Skin epidermis (tissue), 12 donors: ENCODE measurements around the gene KDM4E.
"Not testable (repeated sequence)": the region's sequence is repeated elsewhere in the genome, so short reads cannot be mapped to it uniquely, and the experiment has no call there.

Experiments used
- H3K27ac ChIP-seq, 21 experiments: fragments of 200-600 bp; sonication (generic) in 11 of 21; one replicate each; pipeline ENCODE4 v1.5.0; 2020; ENCODE audit warnings: mild to moderate bottlenecking in 3 of 21, inconsistent platforms in 2 of 21, moderate library complexity in 2 of 21
- H3K4me3 ChIP-seq, 7 experiments: fragments of 200-600 bp; sonication (generic) in 2 of 7; one replicate each; pipeline ENCODE4 v1.5.0; 2020; ENCODE audit warnings: inconsistent platforms in 2 of 7, mild to moderate bottlenecking in 2 of 7, moderate library complexity in 1 of 7

Gene KDM4E

DNA sequence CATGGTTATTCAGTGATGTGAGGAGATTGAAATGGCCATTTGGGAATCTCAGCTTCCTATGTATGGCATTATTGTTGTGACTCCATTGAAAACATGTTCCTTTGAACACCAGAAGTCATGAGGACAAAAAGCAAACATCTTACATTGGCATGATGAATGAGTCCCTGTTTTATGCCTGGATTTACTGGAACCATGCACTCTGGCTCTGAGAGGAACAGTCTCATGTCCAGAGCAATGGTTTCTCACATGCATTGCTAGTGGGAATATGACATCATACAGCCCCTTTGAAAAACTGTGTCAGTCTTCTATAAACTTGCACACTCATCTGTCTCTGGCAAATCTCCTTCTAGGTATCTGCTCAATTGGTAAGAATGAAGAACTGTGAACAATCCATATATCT lies 20.8 kb downstream of the KDM4E start:
- H3K27ac ChIP-seq: no peak overlapping the region
- H3K4me3 ChIP-seq: no peak overlapping the region

DNA sequence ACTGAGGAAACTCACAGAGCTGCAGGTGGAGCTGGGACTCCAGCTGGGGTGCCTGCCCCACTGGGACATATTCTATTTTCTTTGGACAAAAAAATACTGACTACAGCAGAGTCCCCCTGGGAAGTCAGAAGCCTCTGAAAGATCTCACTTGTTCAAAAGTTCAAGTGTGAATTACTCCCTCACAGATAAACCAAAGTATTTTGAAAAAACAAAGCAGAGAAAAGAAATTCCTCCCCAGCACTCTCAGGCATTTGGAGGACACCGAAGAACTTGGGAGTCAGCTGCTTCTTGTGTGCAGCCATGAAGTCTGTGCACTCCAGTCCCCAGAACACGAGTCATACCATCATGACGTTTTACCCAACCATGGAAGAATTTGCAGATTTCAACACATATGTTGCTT lies 24.1 kb downstream of the KDM4E start, which contains the start of gene KDM4F:
TSS of gene KDM4F (plus strand) at position 301 of the 400 bp plus-strand sequence.
- H3K4me3 ChIP-seq, H3K27ac ChIP-seq: not testable (repeated sequence)

DNA sequence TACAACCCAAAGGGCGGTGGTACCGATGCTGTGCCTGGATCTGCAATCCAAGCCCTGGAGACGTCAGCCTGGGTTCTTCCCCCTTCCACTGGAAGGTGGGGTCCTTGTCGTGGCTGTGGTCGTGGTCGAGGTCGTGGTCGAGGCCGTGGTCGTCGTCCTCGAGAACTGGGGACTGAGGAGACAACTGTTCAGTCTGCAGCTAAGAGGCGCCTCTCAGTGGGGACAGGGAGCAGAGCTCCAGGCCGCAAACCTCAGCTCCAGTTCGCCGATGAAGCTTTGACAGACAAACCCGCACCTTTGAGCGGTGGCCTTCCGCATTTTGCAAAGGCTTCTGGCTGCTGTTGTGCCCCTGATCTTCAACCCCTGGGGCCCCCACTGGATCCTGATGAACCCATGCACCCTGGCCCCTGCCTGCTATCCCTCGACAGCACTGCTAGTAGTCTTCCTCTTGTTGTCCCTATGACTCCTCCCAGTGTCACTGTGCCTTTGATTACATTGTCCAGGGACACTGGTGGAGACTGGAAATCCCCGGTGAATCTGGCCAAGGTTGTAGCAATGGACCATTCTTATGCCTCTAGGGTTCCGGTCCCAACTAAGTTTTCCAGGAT lies 25.6 kb downstream of the KDM4E start:
- Histone ChIP-seq H3K4me3 (no peak overlapping the region), H3K27ac (no peak overlapping the region)

DNA sequence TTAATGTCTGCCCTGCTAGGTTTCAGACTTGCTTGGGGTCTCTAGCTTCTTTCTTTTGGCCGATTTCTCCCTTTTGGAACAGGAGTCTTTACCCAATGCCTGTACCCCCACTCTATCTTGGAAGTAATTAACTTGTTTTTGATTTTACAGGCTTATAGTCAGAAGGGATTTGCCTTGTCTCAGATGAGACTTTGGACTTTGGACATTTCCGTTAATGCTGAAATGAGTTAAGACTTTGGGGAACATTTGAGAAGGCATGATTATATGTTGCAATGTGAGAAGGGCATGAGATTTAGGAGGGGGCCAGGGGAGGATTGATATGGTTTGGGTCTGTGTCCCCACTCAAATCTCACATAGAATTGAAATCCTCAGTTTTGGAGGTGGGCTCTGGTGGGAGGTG lies 29.3 kb downstream of the KDM4E start:
- no peak overlapping the region for H3K27ac ChIP-seq

DNA sequence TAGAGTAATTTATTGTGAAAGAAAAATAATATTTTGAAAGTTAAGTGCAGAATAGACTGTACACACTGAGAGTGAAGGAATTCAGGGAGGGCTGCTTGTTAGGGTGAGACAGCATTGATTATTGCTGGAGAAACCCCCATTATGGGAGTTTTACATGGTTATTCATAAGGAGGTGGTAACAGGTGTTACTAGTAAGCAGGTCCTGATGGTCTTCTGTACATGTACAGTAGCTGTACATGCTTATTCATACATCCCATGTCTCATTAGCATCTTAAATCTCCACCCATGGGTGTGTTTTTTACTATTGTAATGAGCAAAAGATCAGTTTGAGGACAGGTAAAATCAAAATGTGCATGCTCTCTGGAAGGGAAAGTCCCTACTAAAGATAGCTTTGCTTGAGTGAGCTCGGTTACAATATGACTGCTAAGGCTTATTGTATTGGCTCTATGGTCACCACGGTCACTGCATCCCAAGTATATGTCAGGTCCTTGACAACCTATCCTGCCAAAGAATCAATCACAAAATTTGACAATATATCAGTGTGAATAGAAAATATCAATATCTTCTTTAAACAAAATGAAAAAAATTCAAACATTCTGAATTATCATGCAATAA lies 30.3 kb downstream of the KDM4E start:
- Histone ChIP-seq H3K27ac (no peak overlapping the region), H3K4me3 (no peak overlapping the region)

More for the DNA sequence above, 29.3 kb downstream of the KDM4E start:
- H3K4me3 ChIP-seq: no peak overlapping the region

DNA sequence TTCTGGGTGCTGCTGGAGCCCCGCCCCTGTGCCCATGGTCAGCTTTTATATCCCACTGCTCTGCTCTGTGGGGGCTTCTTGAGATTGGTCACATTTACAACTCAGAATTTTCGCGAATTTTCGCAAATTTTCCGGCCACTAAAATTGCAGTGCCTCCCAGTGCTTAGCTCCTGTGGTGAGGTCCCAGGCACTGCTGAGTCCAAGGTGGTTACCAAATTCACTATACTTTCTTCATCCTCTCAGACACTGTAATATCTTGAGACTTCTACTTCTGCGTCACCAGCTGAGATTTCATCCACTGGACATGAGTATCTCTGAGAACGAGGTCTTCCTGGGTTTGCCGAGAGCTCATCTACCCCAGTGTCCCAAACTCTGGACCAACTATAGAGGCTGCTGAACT lies 32.9 kb downstream of the KDM4E start:
- Histone ChIP-seq H3K27ac (no peak overlapping the region), H3K4me3 (no peak overlapping the region)

DNA sequence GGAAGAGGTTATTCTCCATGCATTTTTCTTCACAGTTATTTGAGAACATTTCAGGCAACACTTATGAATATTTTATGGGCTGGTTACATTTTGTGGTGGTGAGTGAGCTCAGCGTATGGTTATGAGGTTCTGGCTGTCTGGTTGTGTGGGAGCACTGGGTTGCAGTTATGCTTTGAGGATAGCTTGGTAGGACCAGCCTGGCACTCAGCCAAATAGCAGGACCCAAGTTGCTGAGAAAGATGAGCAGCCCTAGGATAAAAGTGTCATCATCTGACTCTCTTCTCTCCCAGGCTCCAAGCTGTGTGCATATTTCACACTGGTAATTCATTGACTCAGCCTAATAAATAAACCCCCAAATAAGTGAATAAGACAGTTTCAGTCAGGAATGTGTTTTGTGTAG lies 33.6 kb downstream of the KDM4E start:
- Histone ChIP-seq H3K4me3 (no peak overlapping the region), H3K27ac (no peak overlapping the region)

DNA sequence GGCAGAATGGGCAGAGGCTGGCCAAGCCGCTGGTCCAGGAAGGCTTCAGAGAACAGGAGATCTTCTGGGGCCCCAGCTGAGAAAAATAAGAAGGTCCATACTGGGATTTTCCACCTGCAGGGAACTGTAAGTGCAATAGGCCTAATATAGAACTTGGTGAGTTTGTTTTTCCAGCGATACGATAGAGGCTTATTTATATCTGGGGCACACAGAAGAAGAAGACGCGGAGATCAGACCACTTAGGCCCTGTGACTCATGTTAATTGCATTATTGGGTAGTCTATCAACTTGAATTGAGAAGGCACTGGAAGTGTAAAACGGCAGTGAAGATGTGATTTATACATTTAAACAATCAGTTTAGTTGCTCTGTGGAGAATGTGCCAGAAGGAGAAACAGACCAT lies 34.0 kb downstream of the KDM4E start:
- no peak overlapping the region for H3K4me3 ChIP-seq
- H3K27ac ChIP-seq: no peak overlapping the region

DNA sequence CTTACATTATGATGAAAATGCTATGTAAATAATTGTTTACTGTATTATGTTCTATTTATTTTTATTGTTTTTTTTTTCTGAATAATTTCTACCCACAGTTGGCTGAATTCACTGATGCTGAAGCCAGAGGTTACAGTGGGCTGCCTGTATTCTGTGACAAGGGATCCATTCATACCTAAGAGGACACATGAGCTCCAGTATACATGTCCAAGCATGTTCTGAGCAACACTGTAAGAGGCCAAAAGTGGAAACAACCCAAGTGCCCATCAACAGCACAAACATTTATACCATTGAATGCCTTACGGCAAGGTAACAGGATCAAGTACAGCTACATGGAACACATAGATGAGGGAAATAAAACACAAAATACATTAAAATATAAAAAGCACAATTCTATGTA lies 40.3 kb downstream of the KDM4E start:
- no peak overlapping the region for H3K27ac ChIP-seq
- no peak overlapping the region for H3K4me3 ChIP-seq

DNA sequence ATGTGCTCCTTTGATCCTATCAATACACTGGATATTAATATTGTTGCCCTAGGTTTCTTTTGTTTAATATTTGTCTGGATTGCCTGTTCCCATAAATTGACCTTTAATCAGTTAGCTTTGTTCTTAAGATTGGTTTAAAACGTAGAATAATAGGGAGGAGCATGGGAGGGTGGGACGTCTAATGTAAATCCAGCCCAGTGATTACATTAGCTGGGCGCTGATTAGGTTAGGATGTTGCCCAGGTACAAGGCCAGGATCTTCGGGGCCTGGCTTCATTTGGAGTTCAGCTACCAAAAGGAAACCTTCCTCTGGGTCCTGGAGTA lies 41.6 kb downstream of the KDM4E start, which contains the start of gene SRSF8:
TSS of gene SRSF8 (plus strand) at position 204 of the 323 bp plus-strand sequence. CDS start 308 bp downstream, outside the sequence.
- Histone ChIP-seq H3K4me3 (peak within 1 kb of the TSS; percentile 59 to 95 (median 83)), H3K27ac (peak within 1 kb of the TSS; percentile 89 to 99 (median 97))

DNA sequence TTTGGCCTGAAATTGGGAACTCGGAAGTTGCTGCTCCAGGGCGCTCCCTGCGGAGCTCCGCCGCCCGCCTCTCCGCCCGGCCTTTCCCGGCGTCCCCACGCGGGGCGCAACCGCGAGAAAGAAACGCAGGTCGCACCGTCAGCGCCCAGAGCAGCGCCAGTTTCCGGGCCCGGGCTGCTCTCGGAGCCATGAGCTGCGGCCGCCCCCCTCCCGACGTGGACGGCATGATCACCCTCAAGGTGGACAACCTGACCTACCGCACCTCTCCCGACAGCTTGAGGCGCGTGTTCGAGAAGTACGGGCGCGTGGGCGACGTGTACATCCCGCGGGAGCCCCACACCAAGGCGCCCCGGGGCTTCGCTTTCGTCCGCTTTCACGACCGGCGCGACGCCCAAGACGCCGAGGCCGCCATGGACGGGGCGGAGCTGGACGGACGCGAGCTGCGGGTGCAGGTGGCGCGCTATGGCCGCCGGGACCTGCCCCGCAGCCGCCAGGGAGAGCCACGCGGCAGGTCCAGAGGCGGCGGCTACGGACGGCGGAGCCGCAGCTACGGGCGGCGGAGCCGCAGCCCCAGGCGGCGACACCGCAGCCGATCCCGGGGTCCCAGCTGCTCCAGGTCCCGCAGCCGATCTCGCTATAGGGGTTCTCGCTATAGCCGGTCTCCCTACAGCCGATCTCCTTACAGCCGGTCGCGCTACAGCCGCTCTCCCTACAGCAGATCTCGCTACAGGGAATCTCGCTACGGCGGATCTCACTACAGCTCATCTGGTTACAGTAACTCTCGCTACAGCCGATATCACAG lies 42.2 kb downstream of the KDM4E start:
- peak overlapping the region; percentile 59 to 95 (median 83) for H3K4me3 ChIP-seq
- H3K27ac ChIP-seq: peak overlapping the region; percentile 89 to 99 (median 97)

DNA sequence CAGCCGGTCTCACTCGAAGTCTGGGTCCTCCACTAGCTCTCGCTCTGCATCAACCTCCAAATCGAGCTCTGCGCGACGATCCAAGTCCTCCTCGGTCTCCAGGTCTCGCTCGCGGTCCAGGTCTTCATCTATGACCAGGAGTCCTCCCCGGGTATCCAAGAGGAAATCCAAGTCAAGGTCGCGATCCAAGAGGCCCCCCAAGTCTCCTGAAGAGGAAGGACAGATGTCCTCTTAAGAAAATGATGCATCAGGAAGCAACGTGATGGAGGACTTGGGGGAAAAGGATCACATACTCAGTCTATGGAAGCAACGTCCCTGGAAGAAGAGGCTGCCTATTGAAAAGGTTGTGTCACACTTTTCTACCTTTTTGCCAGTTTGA lies 42.8 kb downstream of the KDM4E start:
- peak overlapping the region; percentile 89 to 99 (median 97) for H3K27ac ChIP-seq
- H3K4me3 ChIP-seq: peak overlapping the region; percentile 59 to 95 (median 83)

DNA sequence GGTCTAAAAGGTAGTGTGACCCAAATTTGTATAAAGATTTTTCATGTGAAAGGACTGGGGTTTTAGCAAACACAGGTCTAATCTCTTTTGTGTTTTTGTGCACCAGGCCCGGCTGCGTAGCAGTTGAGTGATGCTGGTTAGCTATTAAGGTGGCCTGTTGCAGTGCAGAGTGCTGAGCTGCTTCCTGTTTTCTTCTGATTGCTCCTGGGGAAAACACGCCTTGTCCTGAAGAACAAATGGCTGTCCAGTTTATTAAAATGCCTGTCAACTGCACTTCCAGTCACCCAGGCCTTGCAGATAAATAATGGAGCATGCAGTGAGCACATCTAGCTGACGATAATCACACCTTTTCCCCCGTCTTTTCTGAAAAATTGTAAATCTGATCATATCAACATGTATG lies 43.5 kb downstream of the KDM4E start:
- Histone ChIP-seq H3K27ac (peak overlapping the region in 19 of 21 experiments; percentile 89 to 99 (median 97)), H3K4me3 (peak overlapping the region; percentile 59 to 95 (median 83))

DNA sequence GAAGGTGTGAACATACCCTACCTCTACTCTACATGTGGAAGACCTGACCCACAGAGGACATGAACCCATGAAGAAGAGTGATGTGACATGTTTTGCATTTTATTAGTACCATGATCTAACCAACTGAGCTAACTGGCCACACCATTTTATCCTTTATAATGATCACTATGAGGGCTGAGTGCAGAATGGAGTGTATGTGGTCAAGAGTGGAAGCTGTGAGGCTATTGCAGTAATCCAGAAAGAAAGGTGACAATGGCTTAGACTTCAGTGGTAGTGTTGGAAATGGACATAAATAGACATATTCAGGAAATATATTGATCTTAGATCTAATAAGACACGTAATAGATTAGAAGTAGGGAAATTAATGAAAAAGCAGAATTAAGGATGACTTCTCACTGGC lies 45.4 kb downstream of the KDM4E start:
- Histone ChIP-seq H3K4me3 (no peak overlapping the region), H3K27ac (no peak overlapping the region)

DNA sequence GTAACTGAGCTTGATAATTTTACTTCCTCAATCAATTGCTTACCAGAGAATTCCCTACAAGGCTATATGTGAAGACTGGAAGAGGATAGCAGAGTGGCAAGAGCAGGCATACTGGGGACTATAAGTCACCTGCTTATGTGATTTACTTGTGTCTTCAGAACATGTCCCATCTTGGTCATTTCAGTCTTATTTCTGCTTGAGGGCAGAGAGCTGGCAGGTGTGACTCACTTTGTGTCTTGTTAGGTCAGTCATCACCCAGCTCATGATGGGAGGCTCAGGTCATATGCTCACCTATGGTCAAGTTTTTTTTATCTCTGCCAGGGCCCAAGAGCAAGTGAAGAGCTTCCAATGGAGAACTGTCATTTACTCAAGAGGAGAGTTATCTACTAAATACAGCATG lies 47.9 kb downstream of the KDM4E start:
- Histone ChIP-seq H3K4me3 (no peak overlapping the region), H3K27ac (peak overlapping the region in 1 of 21 experiments; percentile 32)

DNA sequence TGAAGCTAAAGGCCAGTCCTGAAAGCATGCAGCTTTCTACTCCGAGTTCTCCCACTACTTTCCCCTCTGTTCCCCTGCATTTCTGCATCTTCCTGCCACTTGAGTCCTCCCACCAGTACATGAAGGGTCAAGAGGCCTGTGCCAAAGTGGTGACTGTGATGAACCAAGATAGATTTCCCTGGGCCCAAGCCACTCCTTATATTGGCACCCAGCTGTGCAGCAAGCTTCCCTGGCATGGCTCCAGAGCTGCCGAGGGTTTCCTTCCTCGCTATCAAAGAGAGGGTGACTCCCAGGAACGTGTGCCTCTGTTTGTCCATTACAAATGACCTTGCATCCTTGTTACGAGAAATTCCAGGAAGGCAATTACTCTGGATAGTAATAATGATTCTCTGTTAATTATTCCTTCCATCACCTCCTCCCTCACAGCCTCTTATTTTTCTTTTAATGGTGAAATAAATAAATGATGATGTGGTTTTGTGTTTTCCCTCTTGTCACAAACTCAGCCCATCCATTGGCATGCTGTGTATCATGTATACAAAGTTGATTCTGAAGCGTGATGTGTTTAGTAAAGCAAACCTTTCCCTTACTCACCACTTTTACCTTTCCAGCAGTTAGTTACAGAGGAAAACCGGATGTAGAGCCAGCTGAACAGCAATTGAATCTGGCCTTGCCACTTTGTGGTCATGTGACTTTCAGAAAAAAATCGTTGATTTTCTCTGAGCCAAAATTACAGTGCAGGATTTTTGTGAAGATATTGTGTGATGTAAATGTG lies 49.9 kb downstream of the KDM4E start:
- Histone ChIP-seq H3K4me3 (no peak overlapping the region), H3K27ac (peak overlapping the region in 4 of 21 experiments; percentile 1 to 54 (median 38))

DNA sequence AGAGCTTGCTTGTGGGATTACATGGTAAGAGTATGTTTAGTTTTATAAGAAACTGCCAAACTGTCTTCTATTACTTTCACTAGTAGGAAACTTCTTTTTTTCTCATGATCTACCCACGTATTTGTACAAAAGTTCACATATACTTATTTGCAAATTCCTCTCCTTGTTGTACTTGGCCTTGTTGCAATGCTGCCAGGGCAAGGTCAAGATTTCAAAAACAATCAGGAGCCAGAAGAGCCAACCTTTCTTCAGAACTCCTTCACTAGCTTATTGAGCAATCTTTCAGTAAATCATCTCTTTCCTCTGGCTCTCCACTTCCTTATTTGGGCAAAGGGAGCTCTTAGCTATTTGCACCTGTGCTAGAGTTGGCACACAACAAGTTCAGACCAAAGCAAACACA lies 51.4 kb downstream of the KDM4E start:
- no peak overlapping the region for H3K27ac ChIP-seq
- H3K4me3 ChIP-seq: no peak overlapping the region

DNA sequence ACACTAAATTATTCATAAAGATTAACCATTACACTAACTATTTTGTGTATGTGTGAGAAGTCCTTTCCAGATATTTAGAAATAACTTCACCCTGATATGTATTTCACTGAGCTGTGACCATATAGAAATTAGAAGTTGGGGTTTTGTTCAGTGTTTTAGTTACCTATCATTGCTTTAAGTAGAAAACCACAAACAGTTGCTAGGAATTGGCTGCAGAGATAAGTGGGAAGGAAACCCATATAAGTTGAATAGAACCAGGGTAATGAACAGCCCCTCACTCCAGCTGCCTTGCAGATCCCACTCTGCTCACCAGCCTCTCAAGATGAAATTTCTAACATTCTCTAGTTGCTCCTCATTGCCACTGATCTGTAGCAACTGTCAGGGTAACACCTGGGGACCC lies 51.9 kb downstream of the KDM4E start:
- no peak overlapping the region for H3K4me3 ChIP-seq
- no peak overlapping the region for H3K27ac ChIP-seq
